H1 (cell line): ENCODE results near the gene CROCC.
"Not testable (repeated sequence)": the region's sequence is repeated elsewhere in the genome, so short reads cannot be mapped to it uniquely, and the experiment has no call there.

ENCODE experiments used
- CEBPB ChIP-seq: IDR thresholded peaks from 2 replicates; pipeline ENCODE4 v1.6.1; 2012; ENCODE audit warnings: low read depth, low read length
- CREB1 ChIP-seq: IDR thresholded peaks from 2 replicates; pipeline ENCODE4 v1.6.1; 2012; ENCODE audit warnings: inconsistent platforms
- CTCF ChIP-seq, 3 experiments: IDR thresholded peaks; 1 replicate in 2 of 3; 2 replicates in 1 of 3; pipeline versions ENCODE4 v1.5.1 to v1.6.1; 2011; ENCODE audit warnings: low read length in 3 of 3, mild to moderate bottlenecking in 3 of 3, inconsistent platforms in 2 of 3, low read depth in 1 of 3, moderate library complexity in 1 of 3; ENCODE audit not compliant: insufficient read depth in 1 of 3; ENCODE audit errors: control extremely low read depth in 1 of 3
- E2F6 ChIP-seq: IDR thresholded peaks from 2 replicates; pipeline ENCODE4 v1.6.1; 2012; ENCODE audit warnings: inconsistent platforms
- EP300 ChIP-seq, 2 experiments: IDR thresholded peaks; 1 replicate in 1 of 2; 2 replicates in 1 of 2; pipeline ENCODE4 v1.6.1; 2011 to 2012; ENCODE audit warnings: low read depth in 2 of 2, low read length in 2 of 2, mild to moderate bottlenecking in 2 of 2, borderline replicate concordance in 1 of 2, inconsistent platforms in 1 of 2, moderate library complexity in 1 of 2
- JUN ChIP-seq: IDR thresholded peaks from 2 replicates; pipeline ENCODE4 v1.6.1; 2011; ENCODE audit warnings: low read depth, mild to moderate bottlenecking, improper control_type of control experiment, low read length
- JUND ChIP-seq: IDR thresholded peaks from 2 replicates; pipeline ENCODE4 v1.6.1; 2011; ENCODE audit warnings: mild to moderate bottlenecking, improper control_type of control experiment, low read length
- MAX ChIP-seq: IDR thresholded peaks from 2 replicates; pipeline ENCODE4 v1.6.1; 2012; ENCODE audit warnings: inconsistent platforms
- POLR2A ChIP-seq, 2 experiments: IDR thresholded peaks; 1 replicate in 1 of 2; 2 replicates in 1 of 2; pipeline ENCODE4 v1.6.1; 2011; ENCODE audit warnings: low read depth in 2 of 2, low read length in 2 of 2, mild to moderate bottlenecking in 2 of 2; ENCODE audit errors: control extremely low read depth in 1 of 2
- POLR2AphosphoS5 ChIP-seq: IDR thresholded peaks from 2 replicates; pipeline ENCODE4 v1.6.1; 2011; ENCODE audit warnings: low read depth, low read length
- POU5F1 ChIP-seq: IDR thresholded peaks from 2 replicates; pipeline ENCODE4 v1.6.1; 2011; ENCODE audit warnings: low read depth, mild to moderate bottlenecking, low read length, moderate library complexity
- RFX5 ChIP-seq: IDR thresholded peaks from 2 replicates; pipeline ENCODE4 v1.6.1; 2011; ENCODE audit warnings: low read depth, low read length, improper control_type of control experiment, borderline replicate concordance

- not testable (repeated sequence) for TF ChIP-seq MAX; JUND; POLR2A (IDR thresholded peaks at IDR 0.05; ENCODE audit: control extremely low read depth in 1 of 2, low read depth in 2 of 2, low read length in 2 of 2); POLR2AphosphoS5; JUN; POU5F1; CREB1; CTCF (IDR thresholded peaks at IDR 0.05; ENCODE audit: control extremely low read depth in 1 of 3, insufficient read depth in 1 of 3, low read depth in 1 of 3, low read length in 3 of 3); CEBPB; E2F6; EP300 (IDR thresholded peaks at IDR 0.05; ENCODE audit: borderline replicate concordance in 1 of 2, low read depth in 2 of 2, low read length in 2 of 2); RFX5
Observed at GRCh38 chr1:16929146-16930041, 7.7 kb downstream of the CROCC start.
